Osteocyte (in vitro differentiated cells): ENCODE data around the gene CRYGN. TPM values are rescaled to one million over a fixed set of nuclear protein-coding genes. Genes with fewer than 3 reads are reported as not detected.

Source experiments
- DNase-seq: peaks from one replicate; pipeline ENCODE4 v3.0.0; 2021; ENCODE audit warnings: mixed read lengths; ENCODE audit not compliant: unreplicated experiment; ENCODE audit errors: extremely low spot score
- H3K27ac Mint-ChIP-seq: one replicate; pipeline ENCODE4 v1.8.0; 2021; ENCODE audit warnings: mild to moderate bottlenecking, mixed read lengths; ENCODE audit not compliant: unreplicated experiment
- H3K27me3 Mint-ChIP-seq: one replicate; pipeline ENCODE4 v1.8.0; 2021; ENCODE audit warnings: mixed read lengths; ENCODE audit not compliant: unreplicated experiment
- H3K36me3 Mint-ChIP-seq: one replicate; pipeline ENCODE4 v1.8.0; 2021; ENCODE audit warnings: mixed read lengths; ENCODE audit not compliant: unreplicated experiment
- H3K4me1 Mint-ChIP-seq: one replicate; pipeline ENCODE4 v1.8.0; 2021; ENCODE audit warnings: mixed read lengths; ENCODE audit not compliant: unreplicated experiment
- H3K4me3 Mint-ChIP-seq: one replicate; pipeline ENCODE4 v1.8.0; 2021; ENCODE audit warnings: mild to moderate bottlenecking, moderate library complexity, mixed read lengths; ENCODE audit not compliant: unreplicated experiment
- H3K9me3 Mint-ChIP-seq: one replicate; pipeline ENCODE4 v1.8.0; 2021; ENCODE audit warnings: mixed read lengths; ENCODE audit not compliant: unreplicated experiment
- CTCF ChIP-seq: fragments of 200-600 bp; sonication (generic); IDR thresholded peaks from 2 replicates; pipeline ENCODE4 v1.5.0; 2021; ENCODE audit warnings: antibody characterized with exemption, mild to moderate bottlenecking, moderate library complexity
- total RNA-seq: library from RNA; stranded (reverse); gene quantifications from 2 replicates; pipeline ENCODE4 v1.2.1, GENCODE V29; 2021

Gene CRYGN
- total RNA-seq, 1 donor from 2014 or later = not detected

- Mint-ChIP-seq H3K27me3 (peaks cover 2% of the 10 kb centered on the region), H3K36me3 (no peaks in the 10 kb centered on the region), H3K27ac (no peak overlapping the region), H3K4me1 (peaks cover 9% of the 10 kb centered on the region), H3K9me3 (no peaks in the 10 kb centered on the region), H3K4me3 (no peak overlapping the region)
- no peak for DNase-seq
- no peak for TF ChIP-seq CTCF
These were observed 11.2 kb upstream of the CRYGN start for GRCh38 chr7:151451156-151451555.

GRCh38 chr7:151449990-151450389 is 10.0 kb upstream of the CRYGN start:
- H3K4me1 Mint-ChIP-seq = peaks cover 9% of the 10 kb centered on the region
- no peak for DNase-seq
- no peaks in the 10 kb centered on the region for H3K9me3 Mint-ChIP-seq
- no peak overlapping the region for H3K27ac Mint-ChIP-seq
- no peaks in the 10 kb centered on the region for H3K36me3 Mint-ChIP-seq
- no peak for TF ChIP-seq CTCF
- no peak overlapping the region for H3K4me3 Mint-ChIP-seq
- peaks cover 4% of the 10 kb centered on the region for H3K27me3 Mint-ChIP-seq

DNA sequence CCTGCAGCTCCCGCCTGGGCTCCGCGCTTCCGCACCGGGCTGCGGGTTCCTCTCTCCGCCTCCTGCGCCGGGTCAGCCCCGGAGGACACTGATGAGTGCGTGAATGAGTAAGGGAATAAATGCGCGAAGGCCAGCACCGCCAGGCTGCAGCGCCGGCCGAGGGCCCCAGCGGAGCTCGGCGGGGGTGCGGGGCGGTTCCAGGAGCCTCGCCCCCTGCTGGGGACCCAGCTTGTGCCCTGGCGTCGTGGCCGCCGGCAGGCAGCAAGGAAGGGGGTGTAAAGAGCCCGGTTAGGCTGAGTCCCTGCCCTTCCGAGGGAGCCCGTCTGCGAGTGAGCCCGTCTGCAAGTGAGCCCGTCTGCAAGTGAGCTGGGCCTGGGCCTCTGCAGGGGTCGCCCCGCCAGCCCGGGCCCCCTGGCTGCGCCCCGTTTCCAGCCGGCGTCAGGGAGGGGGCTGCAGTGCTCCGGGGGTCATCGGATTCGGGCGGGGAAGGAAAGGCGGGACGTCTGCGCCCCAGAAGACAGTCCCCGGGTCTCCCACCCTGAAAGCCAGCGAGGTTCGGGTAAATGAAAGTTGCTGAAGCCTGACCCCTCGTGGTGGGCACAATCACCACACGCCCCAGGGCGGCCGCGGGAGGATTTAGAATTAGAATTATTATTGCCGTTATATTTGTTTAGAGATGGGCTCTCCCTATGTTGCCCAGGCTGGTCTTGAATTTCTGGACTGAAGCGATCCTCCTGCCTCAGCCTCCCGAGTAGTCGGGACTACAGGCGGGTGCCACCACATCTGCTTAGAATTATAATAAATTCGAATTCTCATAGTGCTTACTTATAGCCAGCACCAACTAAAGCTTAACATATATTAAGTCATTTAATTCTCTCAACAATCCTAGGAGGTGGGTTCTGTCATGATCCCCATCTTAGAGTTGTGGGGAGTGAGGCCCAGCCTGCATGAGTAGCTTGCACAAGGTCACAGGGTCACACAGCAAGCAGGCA is 8.6 kb upstream of the CRYGN start:
- no peaks in the 10 kb centered on the region for H3K9me3 Mint-ChIP-seq
- no peaks in the 10 kb centered on the region for H3K36me3 Mint-ChIP-seq
- H3K27me3 Mint-ChIP-seq = peaks cover 7% of the 10 kb centered on the region
- DNase-seq = no peak
- peak overlapping the region; percentile 47 for H3K4me3 Mint-ChIP-seq
- no peak overlapping the region for H3K27ac Mint-ChIP-seq
- peaks cover 9% of the 10 kb centered on the region for H3K4me1 Mint-ChIP-seq
- TF ChIP-seq CTCF = peak; percentile 89

DNA sequence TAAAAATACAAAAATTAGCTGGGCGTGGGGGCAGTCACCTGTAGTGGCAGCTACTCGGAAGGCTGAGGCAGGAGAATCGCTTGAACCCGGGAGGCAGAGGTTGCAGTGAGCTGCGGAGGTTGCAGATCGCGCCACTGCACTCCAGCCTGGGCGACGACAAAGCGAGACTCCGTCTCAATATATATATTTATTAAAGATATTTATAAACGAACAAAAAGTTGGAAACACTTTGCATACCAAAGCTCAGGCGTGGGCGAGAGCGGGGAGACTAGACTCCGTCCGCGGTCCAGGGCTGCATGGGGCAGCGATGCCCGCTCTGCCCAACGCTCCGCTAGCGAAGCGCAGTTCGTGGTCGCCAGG is 7.9 kb upstream of the CRYGN start:
- Mint-ChIP-seq H3K4me3 (peak overlapping the region; percentile 47), H3K9me3 (no peaks in the 10 kb centered on the region), H3K36me3 (no peaks in the 10 kb centered on the region), H3K27me3 (peaks cover 9% of the 10 kb centered on the region), H3K27ac (no peak overlapping the region), H3K4me1 (peaks cover 4% of the 10 kb centered on the region)
- DNase-seq = no peak
- TF ChIP-seq CTCF = no peak

GRCh38 chr7:151447312-151447711 is 7.4 kb upstream of the CRYGN start:
- Mint-ChIP-seq H3K4me1 (peaks cover 2% of the 10 kb centered on the region), H3K36me3 (no peaks in the 10 kb centered on the region), H3K27ac (no peak overlapping the region), H3K9me3 (no peaks in the 10 kb centered on the region), H3K27me3 (peaks cover 12% of the 10 kb centered on the region), H3K4me3 (no peak overlapping the region)
- no peak for TF ChIP-seq CTCF
- no peak for DNase-seq
